ENCODE measurements around the gene FAM20A.

FAM20A gene

GRCh38 chr17:68544111-68544915 lies 56.9 kb downstream of the FAM20A start:
- H3K4me3 ChIP-seq (ENCODE audit: low read depth, low read length), result no peak overlapping the region
- H3K9me3 ChIP-seq (ENCODE audit: control insufficient read depth, insufficient read depth, low read depth, low read length), result no peaks in the 10 kb centered on the region
- ChIA-PET CTCF (no interaction called here), POLR2A (no interaction called here)
- TF ChIP-seq OVOL3 (tag by site-specific recombination; IDR thresholded peaks at IDR 0.05) (no peak), ZNF707 (tag by site-specific recombination; IDR thresholded peaks at IDR 0.05) (no peak), ZNF280C (tag by site-specific recombination; IDR thresholded peaks at IDR 0.05) (no peak), PRDM2 (tag by site-specific recombination; IDR thresholded peaks at IDR 0.05; ENCODE audit: borderline replicate concordance) (no peak), ZNF747 (tag by site-specific recombination; IDR thresholded peaks at IDR 0.05) (no peak), ZNF521 (tag by site-specific recombination; IDR thresholded peaks at IDR 0.05) (no peak), ZNF623 (tag by site-specific recombination; IDR thresholded peaks at IDR 0.05) (no peak), KLF9 (tag by site-specific recombination; IDR thresholded peaks at IDR 0.05; ENCODE audit: low read depth) (no peak), ZBTB44 (tag by site-specific recombination; IDR thresholded peaks at IDR 0.05) (no peak), ZIC2 (tag by site-specific recombination; IDR thresholded peaks at IDR 0.05) (no peak), ZNF549 (tag by site-specific recombination; IDR thresholded peaks at IDR 0.05) (no peak), ZNF37A (tag by site-specific recombination; IDR thresholded peaks at IDR 0.05) (no peak)
- no peak overlapping the region for H3K27ac ChIP-seq (ENCODE audit: extremely low read depth, low read depth, low read length)
- H3K4me1 ChIP-seq (ENCODE audit: control insufficient read depth, insufficient read depth, low read length), result no peaks in the 10 kb centered on the region
- H3K36me3 ChIP-seq (ENCODE audit: control insufficient read depth in 2 of 2, insufficient read depth in 1 of 2, low read length in 2 of 2), result peaks cover 0 to 15% of the 10 kb centered on the region in 2 experiments; a peak in 1 of 3 replicates

- H3K9me3 ChIP-seq (ENCODE audit: control insufficient read depth, insufficient read depth, low read depth, low read length), result no peaks in the 10 kb centered on the region
- TF ChIP-seq ZXDB (tag by site-specific recombination; IDR thresholded peaks at IDR 0.05), result no peak
- TF ChIP-seq IKZF3 (tag by site-specific recombination; IDR thresholded peaks at IDR 0.05), result no peak
- TF ChIP-seq PRDM6 (tag by site-specific recombination; IDR thresholded peaks at IDR 0.05), result no peak
- H3K36me3 ChIP-seq (ENCODE audit: control insufficient read depth in 2 of 2, insufficient read depth in 1 of 2, low read length in 2 of 2), result peaks cover 0 to 29% of the 10 kb centered on the region in 2 experiments; a peak in 2 of 3 replicates
- no peak overlapping the region for H3K4me3 ChIP-seq (ENCODE audit: low read depth, low read length)
- ChIA-PET POLR2A (no interaction called here), CTCF (no interaction called here)
- no peak overlapping the region for H3K27ac ChIP-seq (ENCODE audit: extremely low read depth, low read depth, low read length)
- no peaks in the 10 kb centered on the region for H3K4me1 ChIP-seq (ENCODE audit: control insufficient read depth, insufficient read depth, low read length)
Observed at GRCh38 chr17:68542698-68543463, 58.3 kb downstream of the FAM20A start.

Data from HEK293 (cell line).